Breast epithelium (tissue), 3 donors: ENCODE results near the gene COL6A1.

Experiments
- CTCF ChIP-seq, 3 donors: fragments of 450-650 bp; IDR thresholded peaks; one replicate each; pipeline ENCODE4 v1.5.1; 2016 to 2017; ENCODE audit warnings: antibody characterized with exemption in 3 of 3, mild to moderate bottlenecking in 3 of 3, moderate library complexity in 3 of 3
- POLR2A ChIP-seq: fragments of 450-650 bp; IDR thresholded peaks from one replicate; pipeline ENCODE4 v1.6.1; 2016; ENCODE audit warnings: antibody characterized with exemption, mild to moderate bottlenecking, moderate library complexity
- POLR2AphosphoS5 ChIP-seq, 3 donors: sonication (generic); formaldehyde crosslinking; IDR thresholded peaks; one replicate each; pipeline ENCODE4 v1.6.1; 2017; ENCODE audit warnings: antibody characterized with exemption in 3 of 3

- peak; percentile 36 to 76 (median 75) for TF ChIP-seq CTCF (IDR thresholded peaks at IDR 0.05)
- no peak for TF ChIP-seq POLR2A
- TF ChIP-seq POLR2AphosphoS5 (IDR thresholded peaks at IDR 0.05) = peak in 1 of 3 donors; percentile 40
Measured at GRCh38 chr21:45970674-45971615, 10.6 kb upstream of the COL6A1 start.
